K562 (cell line): ENCODE measurements around the gene LPIN2. TPM values are rescaled to one million over a fixed set of nuclear protein-coding genes. Genes with fewer than 3 reads are reported as not detected.

Experiments used
- CBX8 ChIP-seq: fragments of 200-600 bp; sonication (generic); IDR thresholded peaks from 2 replicates; pipeline ENCODE4 v1.6.1; 2012; ENCODE audit warnings: borderline replicate concordance, mixed run types, low read depth, mild to moderate bottlenecking, moderate library complexity, mixed read lengths, low read length, control low read depth, inconsistent platforms; ENCODE audit not compliant: poor library complexity, severe bottlenecking; ENCODE audit errors: extremely low read depth
- CLOCK ChIP-seq: fragments of 250-450 bp; sonication (Bioruptor Pico); IDR thresholded peaks from 2 replicates; pipeline ENCODE4 v1.4.0; 2020; ENCODE audit warnings: mild to moderate bottlenecking, moderate library complexity, borderline replicate concordance
- HSF4 ChIP-seq: fragments of 250-450 bp; sonication (Bioruptor Pico); IDR thresholded peaks from 2 replicates; pipeline ENCODE4 v2.1.2; 2022; ENCODE audit warnings: mild to moderate bottlenecking, moderate library complexity, borderline replicate concordance
- MXI1 ChIP-seq: IDR thresholded peaks from 2 replicates; pipeline ENCODE4 v1.6.1; 2011; ENCODE audit warnings: low read depth, mild to moderate bottlenecking, improper control_type of control experiment, low read length
- NR4A1 ChIP-seq, 2 experiments: fragments of 250-450 bp in 1 of 2; fragments of 450-650 bp in 1 of 2; sonication (Bioruptor Pico) in 1 of 2; IDR thresholded peaks; 2 replicates each; pipeline versions ENCODE4 v1.4.0 to v1.6.1; 2016 to 2020; ENCODE audit warnings: mild to moderate bottlenecking in 2 of 2, missing compliant biosample characterization in 1 of 2, missing genetic modification characterization in 1 of 2, moderate library complexity in 1 of 2
- PYGO2 ChIP-seq: fragments of 450-650 bp; IDR thresholded peaks from 2 replicates; pipeline ENCODE4 v1.6.1; 2016; ENCODE audit warnings: mild to moderate bottlenecking, missing genetic modification characterization, moderate library complexity, missing compliant biosample characterization
- SMARCA5 ChIP-seq: fragments of 450-650 bp; IDR thresholded peaks from 2 replicates; pipeline ENCODE4 v1.6.1; 2016
- SNIP1 ChIP-seq: fragments of 450-650 bp; IDR thresholded peaks from 2 replicates; pipeline ENCODE4 v1.7.1; 2017; ENCODE audit warnings: low read depth, mild to moderate bottlenecking
- TARDBP ChIP-seq: fragments of 450-650 bp; IDR thresholded peaks from 2 replicates; pipeline ENCODE4 v1.6.1; 2016
- TEAD1 ChIP-seq, 2 experiments: fragments of 450-650 bp in 1 of 2; sonication (generic) in 1 of 2; formaldehyde crosslinking; IDR thresholded peaks; 2 replicates each; pipeline versions ENCODE4 v1.4.0 to v1.8.0; 2020 to 2022; ENCODE audit warnings: mild to moderate bottlenecking in 2 of 2, missing genetic modification reagents in 1 of 2
- ZBTB33 ChIP-seq: sonication (generic); formaldehyde crosslinking; IDR thresholded peaks from 2 replicates; pipeline ENCODE4 v1.8.1; 2023; ENCODE audit warnings: mild to moderate bottlenecking, missing genetic modification reagents
- ZBTB49 ChIP-seq: sonication (generic); formaldehyde crosslinking; IDR thresholded peaks from 2 replicates; pipeline ENCODE4 v1.8.0; 2022; ENCODE audit warnings: missing genetic modification reagents, mild to moderate bottlenecking, borderline replicate concordance
- ZFP91 ChIP-seq: sonication (generic); formaldehyde crosslinking; IDR thresholded peaks from 2 replicates; pipeline ENCODE4 v1.8.0; 2022; ENCODE audit warnings: mild to moderate bottlenecking, missing genetic modification reagents
- ZNF583 ChIP-seq: fragments of 250-450 bp; sonication (Bioruptor Pico); IDR thresholded peaks from 2 replicates; pipeline ENCODE4 v1.4.0; 2020
- ZNF589 ChIP-seq: fragments of 200-800 bp; sonication (Bioruptor generic); IDR thresholded peaks from 2 replicates; pipeline ENCODE4 v1.6.1; 2016; ENCODE audit warnings: low read depth, missing genetic modification characterization, missing compliant biosample characterization
- polyA plus RNA-seq, 8 experiments: library from polyadenylated mRNA; depleted of rRNA in 4 of 8; stranded (reverse) in 5 of 8; unstranded in 3 of 8; fragments of >200 nt; fragmentation: Nextera tagmentation in 2 of 8; fragmentation: Illumina TruSeq in 1 of 8; extraction: Ambion mirVana in 2 of 8; extraction: Trizol in 1 of 8; gene quantifications; 2 replicates each; pipeline versions ENCODE4 v1.2.1 to v1.2.3, GENCODE V29; 2011 to 2014; ENCODE audit warnings: inconsistent platforms in 1 of 8, missing spikeins in 1 of 8
- total RNA-seq, 7 experiments: library from RNA; depleted of rRNA in 6 of 7; stranded (reverse); fragments of >200 nt in 6 of 7; fragmentation: Illumina TruSeq in 2 of 7; extraction: Trizol in 2 of 7; gene quantifications; 2 replicates each; pipeline versions ENCODE4 v1.2.1 to v1.2.3, GENCODE V29; 2011 to 2021; ENCODE audit warnings: low replicate concordance in 1 of 7
- TF ChIP-seq, protein P1 (sequence below): sonication (generic); formaldehyde crosslinking; IDR thresholded peaks from 2 replicates; pipeline ENCODE4 v1.9.0; 2022; ENCODE audit warnings: mild to moderate bottlenecking, missing genetic modification reagents

Gene LPIN2
- total and polyA plus RNA-seq, 9 of the 15 experiments (the other 6 are each of a cell fraction or from before 2014, with no cell fraction given): 5.2 to 34.8 (median 24.6) TPM

DNA sequence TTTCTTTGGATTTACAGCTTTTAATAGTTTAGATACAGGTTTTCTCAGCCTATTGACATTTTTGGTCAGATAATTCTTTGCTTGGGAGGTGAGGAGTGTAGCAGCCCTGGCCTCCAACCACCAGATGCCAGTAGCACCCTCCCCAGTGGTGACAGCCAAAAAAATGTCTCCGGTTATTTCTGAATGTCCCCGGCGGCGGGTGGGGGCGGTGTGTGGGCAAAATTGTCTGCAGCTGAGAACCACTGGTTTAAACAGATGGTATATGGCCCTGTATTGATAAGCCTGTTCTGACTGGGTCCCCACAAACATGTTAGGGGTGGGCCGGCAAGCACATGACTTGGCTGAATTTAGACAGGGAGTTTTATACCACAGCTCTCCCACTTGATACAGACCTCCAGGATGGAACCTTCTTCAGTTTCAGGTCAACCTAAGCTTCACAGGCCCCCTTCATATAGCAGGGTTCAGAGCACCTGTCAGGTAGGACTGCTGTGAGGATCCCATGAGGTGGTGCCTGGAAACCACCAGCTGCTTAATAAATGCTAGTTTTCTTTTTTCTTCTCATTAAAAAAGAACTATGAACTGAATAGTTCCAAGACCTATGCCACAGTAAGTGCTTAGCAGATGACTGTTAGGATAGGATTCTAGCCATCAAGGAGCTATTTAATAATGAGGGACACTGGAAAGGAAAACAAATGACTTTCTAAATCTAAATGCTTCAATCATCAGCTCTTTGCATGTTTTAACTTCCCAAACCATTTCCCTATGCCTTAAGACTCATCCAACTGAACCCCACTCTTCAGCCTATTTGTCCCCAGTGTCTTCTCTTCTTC is 18.1 kb downstream of the LPIN2 start (continued):
- TF ChIP-seq CLOCK (CRISPR knock-in tag) (no peak), ZNF583 (no peak), TARDBP (no peak), SNIP1 (peak; percentile 36; the same call in 1 of the 2 replicates), NR4A1 (CRISPR knock-in tag; IDR thresholded peaks at IDR 0.05) (no peak), NR4A1 (tag; IDR thresholded peaks at IDR 0.05) (peak; percentile 63; the same call in 1 of the 2 replicates), SMARCA5 (no peak), ZNF589 (CRISPR knock-in tag) (peak; percentile 76), ZFP91 (CRISPR knock-in tag) (no peak), ZBTB33 (CRISPR knock-in tag) (no peak), CBX8 (no peak), HSF4 (CRISPR knock-in tag) (no peak), MXI1 (no peak), TEAD1 (CRISPR knock-in tag; IDR thresholded peaks at IDR 0.05) (0 out of 4 replicates have a peak, but pooled peaks of 1 of the 2 experiments have one; percentile 68), ZBTB49 (CRISPR knock-in tag) (no peak), PYGO2 (no peak)
- TF ChIP-seq, protein P1, sequence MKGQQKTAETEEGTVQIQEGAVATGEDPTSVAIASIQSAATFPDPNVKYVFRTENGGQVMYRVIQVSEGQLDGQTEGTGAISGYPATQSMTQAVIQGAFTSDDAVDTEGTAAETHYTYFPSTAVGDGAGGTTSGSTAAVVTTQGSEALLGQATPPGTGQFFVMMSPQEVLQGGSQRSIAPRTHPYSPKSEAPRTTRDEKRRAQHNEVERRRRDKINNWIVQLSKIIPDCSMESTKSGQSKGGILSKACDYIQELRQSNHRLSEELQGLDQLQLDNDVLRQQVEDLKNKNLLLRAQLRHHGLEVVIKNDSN (CRISPR knock-in tag): 0 out of 2 replicates have a peak, but pooled peaks have one; percentile 15
